ENCODE measurements around the gene TPT1.

DNA sequence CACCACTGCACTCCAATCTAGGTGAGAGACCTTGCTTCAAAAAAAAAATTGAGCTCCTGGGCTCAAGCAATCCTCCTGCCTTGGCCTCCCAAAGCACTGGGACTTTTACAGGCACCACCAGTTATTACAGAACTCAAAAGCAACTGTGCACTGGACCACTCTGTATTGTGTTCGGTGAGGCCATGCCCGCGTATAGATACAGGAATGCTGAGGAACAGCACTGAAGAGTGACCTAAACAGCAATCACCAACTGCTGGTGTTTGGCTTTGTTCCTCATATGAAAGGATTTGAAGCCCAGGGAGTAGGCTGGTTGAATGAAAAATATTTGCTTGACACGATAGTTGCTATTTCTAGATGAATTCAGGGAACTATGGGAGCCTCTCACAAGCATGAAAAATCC, 47.7 kb upstream of the TPT1 start:
- TF ChIP-seq, protein P1, sequence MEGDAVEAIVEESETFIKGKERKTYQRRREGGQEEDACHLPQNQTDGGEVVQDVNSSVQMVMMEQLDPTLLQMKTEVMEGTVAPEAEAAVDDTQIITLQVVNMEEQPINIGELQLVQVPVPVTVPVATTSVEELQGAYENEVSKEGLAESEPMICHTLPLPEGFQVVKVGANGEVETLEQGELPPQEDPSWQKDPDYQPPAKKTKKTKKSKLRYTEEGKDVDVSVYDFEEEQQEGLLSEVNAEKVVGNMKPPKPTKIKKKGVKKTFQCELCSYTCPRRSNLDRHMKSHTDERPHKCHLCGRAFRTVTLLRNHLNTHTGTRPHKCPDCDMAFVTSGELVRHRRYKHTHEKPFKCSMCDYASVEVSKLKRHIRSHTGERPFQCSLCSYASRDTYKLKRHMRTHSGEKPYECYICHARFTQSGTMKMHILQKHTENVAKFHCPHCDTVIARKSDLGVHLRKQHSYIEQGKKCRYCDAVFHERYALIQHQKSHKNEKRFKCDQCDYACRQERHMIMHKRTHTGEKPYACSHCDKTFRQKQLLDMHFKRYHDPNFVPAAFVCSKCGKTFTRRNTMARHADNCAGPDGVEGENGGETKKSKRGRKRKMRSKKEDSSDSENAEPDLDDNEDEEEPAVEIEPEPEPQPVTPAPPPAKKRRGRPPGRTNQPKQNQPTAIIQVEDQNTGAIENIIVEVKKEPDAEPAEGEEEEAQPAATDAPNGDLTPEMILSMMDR (IDR thresholded peaks at IDR 0.05) = no peak
- TF ChIP-seq POLR2AphosphoS5 (IDR thresholded peaks at IDR 0.05) (no peak), POLR2A (IDR thresholded peaks at IDR 0.05; ENCODE audit: low read depth) (no peak), EP300 (IDR thresholded peaks at IDR 0.05) (no peak)

Data from esophagus muscularis mucosa (tissue), 4 donors.